Hepatocyte (in vitro differentiated cells): ENCODE results near the gene PPP1CA. TPM values are rescaled to one million over a fixed set of nuclear protein-coding genes. Genes with fewer than 3 reads are reported as not detected.

Experiments used
- DNase-seq: peaks from one replicate; pipeline ENCODE4 v3.0.0-alpha.2; 2016; ENCODE audit warnings: low spot score
- H2AFZ ChIP-seq: fragments of 200-600 bp; sonication (generic); 2 replicates; pipeline ENCODE4 v1.6.0; 2016; ENCODE audit warnings: antibody characterized with exemption, mild to moderate bottlenecking
- H3K27ac ChIP-seq: fragments of 200-600 bp; sonication (generic); 2 replicates; pipeline ENCODE4 v1.5.1; 2016; ENCODE audit warnings: mild to moderate bottlenecking
- H3K27me3 ChIP-seq: fragments of 200-600 bp; sonication (generic); 2 replicates; pipeline ENCODE4 v1.6.1; 2016
- H3K36me3 ChIP-seq: fragments of 200-600 bp; sonication (generic); replicated peaks from 2 replicates; pipeline ENCODE4 v1.5.1; 2016; ENCODE audit warnings: low read depth; ENCODE audit not compliant: insufficient read depth
- H3K4me1 ChIP-seq: fragments of 200-600 bp; sonication (generic); 2 replicates; pipeline ENCODE4 v1.5.1; 2016; ENCODE audit warnings: mild to moderate bottlenecking, moderate library complexity; ENCODE audit not compliant: insufficient read depth
- H3K4me2 ChIP-seq: fragments of 200-600 bp; sonication (generic); 2 replicates; pipeline ENCODE4 v1.6.0; 2016
- H3K4me3 ChIP-seq: fragments of 200-600 bp; sonication (generic); 2 replicates; pipeline ENCODE4 v1.5.1; 2016; ENCODE audit warnings: mild to moderate bottlenecking
- H3K79me2 ChIP-seq: fragments of 200-600 bp; sonication (generic); 2 replicates; pipeline ENCODE4 v1.6.0; 2017; ENCODE audit warnings: mild to moderate bottlenecking
- H3K9me2 ChIP-seq: fragments of 200-600 bp; sonication (generic); replicated peaks from 2 replicates; pipeline ENCODE4 v1.6.0; 2017; ENCODE audit warnings: mild to moderate bottlenecking; ENCODE audit not compliant: insufficient read depth
- H3K9me3 ChIP-seq: fragments of 200-600 bp; sonication (generic); 2 replicates; pipeline ENCODE4 v1.5.1; 2016; ENCODE audit warnings: low read depth, mild to moderate bottlenecking
- H4K20me1 ChIP-seq: fragments of 200-600 bp; sonication (generic); 2 replicates; pipeline ENCODE4 v1.6.0; 2016; ENCODE audit warnings: mild to moderate bottlenecking; ENCODE audit not compliant: insufficient read depth, poor library complexity, severe bottlenecking
- CTCF ChIP-seq: fragments of 200-600 bp; sonication (generic); IDR thresholded peaks from 2 replicates; pipeline ENCODE4 v1.5.1; 2016; ENCODE audit warnings: antibody characterized with exemption, mild to moderate bottlenecking; ENCODE audit not compliant: poor library complexity
- EZH2 ChIP-seq: fragments of 200-600 bp; sonication (generic); IDR thresholded peaks from 2 replicates; pipeline ENCODE4 v1.6.1; 2016; ENCODE audit warnings: antibody characterized with exemption, mild to moderate bottlenecking, borderline replicate concordance
- EZH2phosphoT487 ChIP-seq: fragments of 200-600 bp; sonication (generic); IDR thresholded peaks from one replicate; pipeline ENCODE4 v1.6.1; 2018; ENCODE audit warnings: antibody characterized with exemption, mild to moderate bottlenecking, low read depth, moderate library complexity; ENCODE audit not compliant: unreplicated experiment, severe bottlenecking
- WGBS: methylation state at CpG from one replicate; pipeline ENCODE4 v1.1.6; 2016; ENCODE audit warnings: low lambda C conversion rate; ENCODE audit errors: missing lambda C conversion rate; 5-methylcytosine and 5-hydroxymethylcytosine counted together
- polyA plus RNA-seq: library from polyadenylated mRNA; unstranded; fragments of >200 nt; fragmentation: Nextera tagmentation; extraction: Ambion mirVana; gene quantifications from 2 replicates; pipeline ENCODE4 v1.2.1, GENCODE V29; 2016
- total RNA-seq: library from RNA; depleted of rRNA; stranded (reverse); fragments of >200 nt; gene quantifications from 2 replicates; pipeline ENCODE4 v1.2.3, GENCODE V29; 2014

PPP1CA gene
- total and polyA plus RNA-seq, 2 experiments from 2014 or later, result 146 to 242 TPM

- WGBS, result 42% methylated on average over 16 of the region's 16 CpGs
- no peak for TF ChIP-seq EZH2
- TF ChIP-seq CTCF, result peak; percentile 95
Observed at GRCh38 chr11:67382276-67383136, 19.2 kb downstream of the PPP1CA start.

GRCh38 chr11:67381244-67381972, 20.2 kb downstream of the PPP1CA start:
- Histone ChIP-seq H3K4me3 (no peak overlapping the region), H3K4me2 (no peak overlapping the region), H2AFZ (no peak overlapping the region), H3K9me2 (no peaks in the 10 kb centered on the region), H3K9me3 (no peaks in the 10 kb centered on the region), H3K27ac (no peak overlapping the region), H3K4me1 (peaks cover 13% of the 10 kb centered on the region), H4K20me1 (no peaks in the 10 kb centered on the region), H3K27me3 (no peaks in the 10 kb centered on the region), H3K79me2 (no peaks in the 10 kb centered on the region), H3K36me3 (no peaks in the 10 kb centered on the region)
- no peak for DNase-seq
- TF ChIP-seq EZH2, result no peak
- TF ChIP-seq CTCF, result no peak
- no peak for TF ChIP-seq EZH2phosphoT487
- WGBS, result 90% methylated on average over 13 of the region's 13 CpGs

More at GRCh38 chr11:67382276-67383136, 19.2 kb downstream of the PPP1CA start:
- no peak overlapping the region for H3K4me3 ChIP-seq
- no peaks in the 10 kb centered on the region for H3K9me2 ChIP-seq
- H3K36me3 ChIP-seq, result no peaks in the 10 kb centered on the region
- H2AFZ ChIP-seq, result no peak overlapping the region
- no peaks in the 10 kb centered on the region for H3K9me3 ChIP-seq
- H3K27me3 ChIP-seq, result no peaks in the 10 kb centered on the region
- no peak overlapping the region for H3K27ac ChIP-seq
- H3K4me2 ChIP-seq, result no peak overlapping the region
- H3K4me1 ChIP-seq, result peaks cover 13% of the 10 kb centered on the region
- H3K79me2 ChIP-seq, result no peaks in the 10 kb centered on the region
- no peaks in the 10 kb centered on the region for H4K20me1 ChIP-seq
- DNase-seq, result peak; percentile 88

- WGBS, result 67% methylated on average over 20 of the region's 23 CpGs
Observed at GRCh38 chr11:67379061-67380058, 22.3 kb downstream of the PPP1CA start.

More at GRCh38 chr11:67379061-67380058, 22.3 kb downstream of the PPP1CA start:
- H3K36me3 ChIP-seq, result no peaks in the 10 kb centered on the region
- no peak overlapping the region for H3K4me2 ChIP-seq
- peak overlapping the region; percentile 37 for H3K27ac ChIP-seq
- no peak overlapping the region for H3K4me3 ChIP-seq
- no peaks in the 10 kb centered on the region for H3K9me3 ChIP-seq
- no peak for TF ChIP-seq CTCF
- no peak for TF ChIP-seq EZH2
- no peak for TF ChIP-seq EZH2phosphoT487
- no peaks in the 10 kb centered on the region for H4K20me1 ChIP-seq
- no peak overlapping the region for H2AFZ ChIP-seq
- no peaks in the 10 kb centered on the region for H3K9me2 ChIP-seq
- peak; percentile 54 for DNase-seq
- H3K4me1 ChIP-seq, result peaks cover 26% of the 10 kb centered on the region
- no peaks in the 10 kb centered on the region for H3K79me2 ChIP-seq
- H3K27me3 ChIP-seq, result no peaks in the 10 kb centered on the region
